Motor neuron (in vitro differentiated cells): ENCODE results near the gene RNASE13. TPM values are rescaled to one million over a fixed set of nuclear protein-coding genes. Genes with fewer than 3 reads are reported as not detected.

Source experiments
- ATAC-seq, 8 experiments: fragments of 200-7000 bp; cut with Tn5 transposase; replicated peaks in 6 of 8; 2 replicates each; pipeline ENCODE4 v1.8.0; 2021; ENCODE audit warnings: mild to moderate bottlenecking in 8 of 8, moderate library complexity in 8 of 8
- H3K27ac ChIP-seq, 2 donors: fragments of 250-450 bp; sonication (Bioruptor Pico); 2 replicates each; pipeline ENCODE4 v1.9.0; 2021; ENCODE audit warnings: antibody characterized with exemption in 2 of 2, mild to moderate bottlenecking in 2 of 2, moderate library complexity in 1 of 2
- H3K4me1 ChIP-seq, 2 donors: fragments of 250-450 bp; sonication (Bioruptor Pico); replicated peaks in 1 of 2; 2 replicates each; pipeline ENCODE4 v1.6.1; 2021; ENCODE audit warnings: antibody characterized with exemption in 2 of 2, mild to moderate bottlenecking in 2 of 2, moderate library complexity in 1 of 2
- H3K4me3 ChIP-seq, 5 donors: fragments of 250-450 bp; sonication (Bioruptor Pico); 2 replicates each; pipeline ENCODE4 v1.9.0; 2021; ENCODE audit warnings: antibody characterized with exemption in 5 of 5, mild to moderate bottlenecking in 5 of 5, moderate library complexity in 4 of 5
- WGBS, 10 experiments: fragments of 450-650 bp; shearing (Covaris generic); methylation state at CpG; one replicate each; pipeline ENCODE4 v1.0.0; 2022; 5-methylcytosine and 5-hydroxymethylcytosine counted together
- in situ Hi-C, 9 experiments: fragments of 400-800 bp; cut with MboI; loops; one replicate each; pipeline ENCODE4 v1.15.0; 2021; ENCODE audit warnings: low sequenced_read_pairs in 9 of 9, low pct_unique_long_range_greater_than_20kb in 2 of 9; ENCODE audit not compliant: unreplicated experiment in 9 of 9
- total RNA-seq, 8 experiments: library from RNA; unstranded; fragments of 300-600 nt; gene quantifications; 2 replicates each; pipeline versions ENCODE4 v1.2.3 to v1.2.4, GENCODE V29; 2022

The RNASE13 gene
- total RNA-seq, 8 experiments from 2014 or later = 0.17 to 0.90 (median 0.70) TPM; not detected in 5

- 8 to 90% (median 56%) methylated on average over 2 to 5 of the region's 8 CpGs; no CpG with 5 or more reads in 3 of the 10 experiments for WGBS, 10 experiments
- in situ Hi-C loops = no loop called here
- H3K27ac ChIP-seq = no peak within 1 kb of the TSS
- no peak within 1 kb of the TSS for H3K4me3 ChIP-seq
- peaks cover 0 to 4% of the 10 kb centered on the region in 2 donors for H3K4me1 ChIP-seq
- ATAC-seq = peak in 5 of 8 experiments; percentile 13 to 78 (median 39)
These were observed 23.4 kb upstream of the RNASE13 start, which contains the start of gene RNASE8 for GRCh38 chr14:21057803-21058675. Gene RNASE8, plus strand, starts transcription at chr14:21057822. Its CDS starts 71 bp downstream, at chr14:21057893.

GRCh38 chr14:21056520-21057163 is 22.0 kb upstream of the RNASE13 start:
- no peak overlapping the region for H3K4me3 ChIP-seq
- no peak overlapping the region for H3K27ac ChIP-seq
- in situ Hi-C loops = no loop called here
- peaks cover 0 to 4% of the 10 kb centered on the region in 2 donors for H3K4me1 ChIP-seq
- ATAC-seq = peak in 1 of 8 experiments; percentile 31
- 35 to 100% (median 80%) methylated on average over 1 to 7 of the region's 10 CpGs for WGBS, 10 experiments

GRCh38 chr14:21055432-21056117 is 21.0 kb upstream of the RNASE13 start:
- H3K4me1 ChIP-seq = peaks cover 0 to 4% of the 10 kb centered on the region in 2 donors
- ATAC-seq = peak in 2 of 8 experiments; percentile 53 to 55
- H3K4me3 ChIP-seq = no peak overlapping the region
- 32 to 94% (median 67%) methylated on average over 1 to 5 of the region's 5 CpGs; no CpG with 5 or more reads in 2 of the 10 experiments for WGBS, 10 experiments
- H3K27ac ChIP-seq = no peak overlapping the region
- in situ Hi-C loops = no loop called here

- no peak for ATAC-seq
- in situ Hi-C loops = no loop called here
- 75 to 100% (median 83%) methylated on average over 1 to 4 of the region's 4 CpGs; no CpG with 5 or more reads in 1 of the 10 experiments for WGBS, 10 experiments
- Histone ChIP-seq H3K4me1 (peaks cover 0 to 4% of the 10 kb centered on the region in 2 donors), H3K27ac (no peak overlapping the region), H3K4me3 (no peak overlapping the region)
These were observed 20.1 kb upstream of the RNASE13 start for GRCh38 chr14:21054768-21055145.

- H3K27ac ChIP-seq = no peak overlapping the region
- peak in 1 of 8 experiments; percentile 15 for ATAC-seq
- in situ Hi-C loops = no loop called here
- H3K4me3 ChIP-seq = no peak overlapping the region
- H3K4me1 ChIP-seq = peaks cover 0 to 4% of the 10 kb centered on the region in 2 donors
- 76 to 100% (median 90%) methylated on average over 1 to 3 of the region's 3 CpGs; no CpG with 5 or more reads in 4 of the 10 experiments for WGBS, 10 experiments
These were observed 19.6 kb upstream of the RNASE13 start for GRCh38 chr14:21054123-21054767.

GRCh38 chr14:21053184-21054122 is 18.8 kb upstream of the RNASE13 start:
- Histone ChIP-seq H3K4me1 (peaks cover 0 to 4% of the 10 kb centered on the region in 2 donors), H3K27ac (no peak overlapping the region), H3K4me3 (no peak overlapping the region)
- in situ Hi-C loops = no loop called here
- 50 to 91% (median 83%) methylated on average over 2 to 17 of the region's 20 CpGs; no CpG with 5 or more reads in 1 of the 10 experiments for WGBS, 10 experiments
- no peak for ATAC-seq

- WGBS, 10 experiments = 9 to 83% (median 67%) methylated on average over 2 to 3 of the region's 3 CpGs
- Histone ChIP-seq H3K27ac (no peak overlapping the region), H3K4me1 (peaks cover 0 to 3% of the 10 kb centered on the region in 2 donors), H3K4me3 (no peak overlapping the region)
- no peak for ATAC-seq
- in situ Hi-C loops = no loop called here
These were observed 16.0 kb upstream of the RNASE13 start for GRCh38 chr14:21050597-21050996.

- no peak overlapping the region for H3K27ac ChIP-seq
- 11 to 100% (median 33%) methylated on average over 1 to 3 of the region's 3 CpGs; no CpG with 5 or more reads in 1 of the 10 experiments for WGBS, 10 experiments
- in situ Hi-C loops = no loop called here
- H3K4me1 ChIP-seq = no peaks in the 10 kb centered on the region
- H3K4me3 ChIP-seq = no peak overlapping the region
- ATAC-seq = peak in 3 of 8 experiments; percentile 85 to 94 (median 89)
These were observed 14.7 kb upstream of the RNASE13 start for GRCh38 chr14:21049271-21049673.

GRCh38 chr14:21048638-21049037 is 14.0 kb upstream of the RNASE13 start:
- ATAC-seq = no peak
- WGBS, 10 experiments = 52 to 100% (median 84%) methylated on average over 1 to 2 of the region's 2 CpGs; no CpG with 5 or more reads in 3 of the 10 experiments

GRCh38 chr14:21047378-21047781 is 12.8 kb upstream of the RNASE13 start:
- ATAC-seq = no peak
- in situ Hi-C loops = no loop called here
- H3K4me1 ChIP-seq = no peaks in the 10 kb centered on the region
- H3K27ac ChIP-seq = no peak overlapping the region
- H3K4me3 ChIP-seq = no peak overlapping the region
- 13 to 94% (median 63%) methylated on average over 1 to 2 of the region's 2 CpGs; no CpG with 5 or more reads in 1 of the 10 experiments for WGBS, 10 experiments

More at GRCh38 chr14:21048638-21049037, 14.0 kb upstream of the RNASE13 start:
- H3K27ac ChIP-seq = no peak overlapping the region
- H3K4me3 ChIP-seq = no peak overlapping the region
- in situ Hi-C loops = no loop called here
- H3K4me1 ChIP-seq = no peaks in the 10 kb centered on the region

GRCh38 chr14:21043974-21044618 is 9.5 kb upstream of the RNASE13 start:
- no peak for ATAC-seq
- Histone ChIP-seq H3K4me1 (no peaks in the 10 kb centered on the region), H3K27ac (no peak overlapping the region), H3K4me3 (no peak overlapping the region)
- in situ Hi-C loops = no loop called here
- 20 to 82% (median 56%) methylated on average over 1 to 4 of the region's 6 CpGs; no CpG with 5 or more reads in 3 of the 10 experiments for WGBS, 10 experiments
